Fibroblast of mammary gland (primary cell): ENCODE results near the gene DDX11.
A peak's percentile ranks its signal among the peaks of the same experiment; 100 is the strongest.

Source experiments
- DNase-seq: peaks from one replicate; pipeline ENCODE4 v3.0.0-alpha.2; 2010; ENCODE audit warnings: low read depth
- H3K4me3 ChIP-seq: 2 replicates; pipeline ENCODE4 v1.5.1; 2011; ENCODE audit warnings: low read depth, mild to moderate bottlenecking, low read length, moderate library complexity; ENCODE audit not compliant: control insufficient read depth
- CTCF ChIP-seq: conservative IDR thresholded peaks from 2 replicates; pipeline ENCODE4 v1.5.1; 2011; ENCODE audit warnings: low read depth, low read length, inconsistent platforms; ENCODE audit not compliant: control insufficient read depth, insufficient read depth

The DDX11 gene

GRCh38 chr12:31033681-31034080, 40.0 kb upstream of the DDX11 start:
- peak; percentile 12 for DNase-seq
- no peak overlapping the region for H3K4me3 ChIP-seq
- TF ChIP-seq CTCF, result no peak

GRCh38 chr12:31034372-31034771, 39.3 kb upstream of the DDX11 start:
- no peak for DNase-seq
- H3K4me3 ChIP-seq, result no peak overlapping the region
- TF ChIP-seq CTCF, result no peak

GRCh38 chr12:31035226-31035625, 38.4 kb upstream of the DDX11 start:
- no peak for TF ChIP-seq CTCF
- no peak overlapping the region for H3K4me3 ChIP-seq
- DNase-seq, result peak; percentile 51

- no peak overlapping the region for H3K4me3 ChIP-seq
- TF ChIP-seq CTCF, result no peak
Measured at GRCh38 chr12:31035967-31036665, 37.5 kb upstream of the DDX11 start.

GRCh38 chr12:31037028-31037427, 36.6 kb upstream of the DDX11 start:
- no peak for DNase-seq
- no peak for TF ChIP-seq CTCF
- H3K4me3 ChIP-seq, result no peak overlapping the region

More at GRCh38 chr12:31035967-31036665, 37.5 kb upstream of the DDX11 start:
- peak; percentile 46 for DNase-seq

- TF ChIP-seq CTCF, result no peak
- no peak overlapping the region for H3K4me3 ChIP-seq
- no peak for DNase-seq
Measured at GRCh38 chr12:31037931-31038330, 35.7 kb upstream of the DDX11 start.
